ENCODE measurements around the gene RTN4IP1. TPM values are rescaled to one million over a fixed set of nuclear protein-coding genes. Genes with fewer than 3 reads are reported as not detected.

Gene RTN4IP1
- total RNA-seq, 1 experiment from 2014 or later: 7.3 TPM

DNA sequence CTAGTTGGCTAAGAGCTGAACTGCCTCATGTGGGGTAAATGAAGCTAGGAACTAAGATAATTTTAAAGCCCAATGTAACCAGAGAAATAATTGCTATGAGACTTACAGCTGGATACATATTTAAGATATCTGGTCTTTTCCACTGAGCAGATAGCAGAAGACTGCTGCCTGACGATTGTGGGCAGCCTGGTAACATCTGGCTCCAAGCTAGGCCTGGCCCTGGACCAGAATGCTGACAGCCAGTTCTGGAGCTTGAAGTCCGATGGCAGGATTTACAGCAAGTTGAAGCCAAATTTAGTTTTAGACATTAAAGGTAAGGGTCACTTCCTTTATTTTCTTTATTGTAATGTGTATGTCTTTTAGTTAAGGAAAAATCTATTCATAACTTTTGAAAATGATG lies 65.7 kb downstream of the RTN4IP1 start:
- Histone ChIP-seq H3K27me3 (ENCODE audit: low read length) (no peaks in the 10 kb centered on the region), H3K4me2 (ENCODE audit: low read length) (no peak overlapping the region), H3K4me3 (ENCODE audit: low read length) (no peak overlapping the region), H3F3A (ENCODE audit: low read length, unreplicated experiment) (no peaks in the 10 kb centered on the region), H3K9ac (ENCODE audit: low read length) (no peak overlapping the region), H4K20me1 (ENCODE audit: low read length) (no peaks in the 10 kb centered on the region), H3K9me3 (ENCODE audit: low read length) (no peaks in the 10 kb centered on the region), H3K27ac (ENCODE audit: low read length) (no peak overlapping the region), H3K36me3 (ENCODE audit: low read depth, low read length) (peaks cover 6% of the 10 kb centered on the region; the same call in 1 of the 2 replicates), H2AFZ (ENCODE audit: low read length) (no peak overlapping the region), H3K4me1 (ENCODE audit: insufficient read depth, low read length) (peaks cover 20% of the 10 kb centered on the region; the same call in 1 of the 2 replicates), H3K79me2 (ENCODE audit: low read length) (no peaks in the 10 kb centered on the region), H3K9me2 (replicated peaks; ENCODE audit: low read length) (no peaks in the 10 kb centered on the region)
- intact Hi-C loops (cut with micrococcal nuclease): no loop called here
- no peak for ATAC-seq
- POLR2A ChIA-PET (ENCODE audit: unreplicated experiment): no interaction called here
- TF ChIP-seq EZH2 (IDR thresholded peaks at IDR 0.05; ENCODE audit: low read length, unreplicated experiment): no peak
- TF ChIP-seq EZH2phosphoT487 (IDR thresholded peaks at IDR 0.05; ENCODE audit: borderline replicate concordance, low read length): no peak
- TF ChIP-seq, protein P1, sequence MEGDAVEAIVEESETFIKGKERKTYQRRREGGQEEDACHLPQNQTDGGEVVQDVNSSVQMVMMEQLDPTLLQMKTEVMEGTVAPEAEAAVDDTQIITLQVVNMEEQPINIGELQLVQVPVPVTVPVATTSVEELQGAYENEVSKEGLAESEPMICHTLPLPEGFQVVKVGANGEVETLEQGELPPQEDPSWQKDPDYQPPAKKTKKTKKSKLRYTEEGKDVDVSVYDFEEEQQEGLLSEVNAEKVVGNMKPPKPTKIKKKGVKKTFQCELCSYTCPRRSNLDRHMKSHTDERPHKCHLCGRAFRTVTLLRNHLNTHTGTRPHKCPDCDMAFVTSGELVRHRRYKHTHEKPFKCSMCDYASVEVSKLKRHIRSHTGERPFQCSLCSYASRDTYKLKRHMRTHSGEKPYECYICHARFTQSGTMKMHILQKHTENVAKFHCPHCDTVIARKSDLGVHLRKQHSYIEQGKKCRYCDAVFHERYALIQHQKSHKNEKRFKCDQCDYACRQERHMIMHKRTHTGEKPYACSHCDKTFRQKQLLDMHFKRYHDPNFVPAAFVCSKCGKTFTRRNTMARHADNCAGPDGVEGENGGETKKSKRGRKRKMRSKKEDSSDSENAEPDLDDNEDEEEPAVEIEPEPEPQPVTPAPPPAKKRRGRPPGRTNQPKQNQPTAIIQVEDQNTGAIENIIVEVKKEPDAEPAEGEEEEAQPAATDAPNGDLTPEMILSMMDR (conservative IDR thresholded peaks at IDR 0.05; ENCODE audit: low read depth, low read length): no peak
- CTCF ChIA-PET: interaction anchor here (1.4 kb wide), 1 partner anchor 73 kb away, joined by 5 read pairs; no protein-coding TSS in a partner anchor
- BruUV-seq (replicated peaks): no TSS peak
- no peak for DNase-seq

DNA sequence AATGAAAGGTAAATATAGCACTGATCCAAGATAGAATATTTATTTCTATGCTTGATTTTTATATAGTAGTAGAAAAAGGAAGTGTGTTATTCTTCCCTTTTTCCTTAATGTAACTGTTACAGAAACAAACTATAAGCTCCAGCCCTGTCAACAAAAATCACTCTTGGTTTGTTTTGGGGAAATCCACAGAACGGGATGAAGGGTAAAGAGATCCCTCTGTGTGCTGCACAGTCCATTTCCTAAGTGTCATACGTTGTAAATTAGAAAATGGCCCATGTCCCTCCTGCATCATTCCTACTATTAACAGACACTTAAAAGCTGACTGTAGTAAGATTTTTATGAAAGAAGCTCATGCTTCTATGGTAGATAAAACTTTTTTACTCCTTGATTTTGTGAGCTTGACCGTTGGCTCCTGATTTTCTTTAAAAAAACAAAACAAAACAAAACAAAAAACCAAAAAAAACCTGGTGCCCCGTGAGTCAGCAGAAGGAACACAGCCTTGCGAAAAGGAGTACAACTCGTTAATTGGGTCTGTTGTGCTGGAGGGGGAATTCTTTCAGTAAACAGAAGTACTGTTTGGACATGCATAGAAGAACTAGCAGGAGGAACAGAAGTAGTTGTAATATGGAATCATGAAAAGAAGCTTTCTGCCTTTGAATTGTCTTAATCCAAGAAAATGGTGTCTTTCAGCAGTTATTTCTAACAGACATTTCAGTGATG lies 67.5 kb downstream of the RTN4IP1 start:
- POLR2A ChIA-PET (ENCODE audit: unreplicated experiment): no interaction called here
- Histone ChIP-seq H3F3A (ENCODE audit: low read length, unreplicated experiment) (no peaks in the 10 kb centered on the region), H3K27ac (ENCODE audit: low read length) (no peak overlapping the region), H3K4me2 (ENCODE audit: low read length) (no peak overlapping the region), H3K36me3 (ENCODE audit: low read depth, low read length) (peaks cover 6% of the 10 kb centered on the region; the same call in 1 of the 2 replicates), H3K79me2 (ENCODE audit: low read length) (no peaks in the 10 kb centered on the region), H3K4me1 (ENCODE audit: insufficient read depth, low read length) (peaks cover 16% of the 10 kb centered on the region; the same call in 1 of the 2 replicates), H3K9me3 (ENCODE audit: low read length) (no peaks in the 10 kb centered on the region), H3K9me2 (replicated peaks; ENCODE audit: low read length) (no peaks in the 10 kb centered on the region), H4K20me1 (ENCODE audit: low read length) (no peaks in the 10 kb centered on the region), H2AFZ (ENCODE audit: low read length) (no peak overlapping the region), H3K9ac (ENCODE audit: low read length) (no peak overlapping the region), H3K4me3 (ENCODE audit: low read length) (no peak overlapping the region), H3K27me3 (ENCODE audit: low read length) (no peaks in the 10 kb centered on the region)
- intact Hi-C loops (cut with micrococcal nuclease): no loop called here
- ATAC-seq (no peak), DNase-seq (no peak)
- TF ChIP-seq, protein P1 (conservative IDR thresholded peaks at IDR 0.05; ENCODE audit: low read depth, low read length): no peak
- no peak for TF ChIP-seq EZH2 (IDR thresholded peaks at IDR 0.05; ENCODE audit: low read length, unreplicated experiment)
- no peak for TF ChIP-seq EZH2phosphoT487 (IDR thresholded peaks at IDR 0.05; ENCODE audit: borderline replicate concordance, low read length)
- CTCF ChIA-PET: interaction anchor here (0.6 kb wide), 1 partner anchor 311 kb away, joined by 3 read pairs; no protein-coding TSS in a partner anchor
- no TSS peak for BruUV-seq (replicated peaks)

Data from PC-3 (cell line).